Stimulated activated CD8-positive, alpha-beta memory T cell treated with anti-CD3 and anti-CD28 coated beads, Interleukin-4, amount 100 ng/mL, for 48 hours (primary cell): ENCODE results near the gene MAVS.
"Not testable (repeated sequence)": the region's sequence is repeated elsewhere in the genome, so short reads cannot be mapped to it uniquely, and the experiment has no call there.

Source experiments
- DNase-seq: peaks from one replicate; pipeline ENCODE4 v3.0.0-alpha.2; 2020

MAVS gene

GRCh38 chr20:3889489-3890397 lies 43.1 kb downstream of the MAVS start:
- peak; percentile 71 for DNase-seq

- DNase-seq, result no peak
Observed at GRCh38 chr20:3890398-3890751, 43.7 kb downstream of the MAVS start.

- DNase-seq, result no peak
Observed at GRCh38 chr20:3890999-3891929, 44.6 kb downstream of the MAVS start.

- DNase-seq, result no peak
Observed at GRCh38 chr20:3894796-3895195, 48.2 kb downstream of the MAVS start.

- no peak for DNase-seq
Observed at GRCh38 chr20:3896302-3896701, 49.7 kb downstream of the MAVS start.

- DNase-seq, result no peak
Observed at GRCh38 chr20:3896853-3897583, 50.4 kb downstream of the MAVS start.

GRCh38 chr20:3898181-3898580 lies 51.5 kb downstream of the MAVS start:
- not testable (repeated sequence) for DNase-seq

- no peak for DNase-seq
Observed at GRCh38 chr20:3898639-3899038, 52.0 kb downstream of the MAVS start.

GRCh38 chr20:3900187-3900604 lies 53.6 kb downstream of the MAVS start:
- no peak for DNase-seq

- DNase-seq, result no peak
Observed at GRCh38 chr20:3901028-3901705, 54.5 kb downstream of the MAVS start.

GRCh38 chr20:3901706-3902440 lies 55.2 kb downstream of the MAVS start:
- DNase-seq, result no peak

GRCh38 chr20:3902446-3902845 lies 55.8 kb downstream of the MAVS start:
- DNase-seq, result no peak

- DNase-seq, result no peak
Observed at GRCh38 chr20:3904224-3904623, 57.6 kb downstream of the MAVS start.

GRCh38 chr20:3904857-3905256 lies 58.2 kb downstream of the MAVS start:
- DNase-seq, result no peak

- DNase-seq, result peak; percentile 54
Observed at GRCh38 chr20:3906744-3907721, 60.4 kb downstream of the MAVS start.

- no peak for DNase-seq
Observed at GRCh38 chr20:3908667-3909066, 62.0 kb downstream of the MAVS start.

GRCh38 chr20:3909952-3910366 lies 63.3 kb downstream of the MAVS start:
- no peak for DNase-seq

GRCh38 chr20:3910853-3911252 lies 64.2 kb downstream of the MAVS start:
- DNase-seq, result no peak

- no peak for DNase-seq
Observed at GRCh38 chr20:3911956-3912355, 65.3 kb downstream of the MAVS start.

- DNase-seq, result no peak
Observed at GRCh38 chr20:3914446-3914845, 67.8 kb downstream of the MAVS start.
